Stimulated activated CD4-positive, alpha-beta T cell treated with anti-CD3 and anti-CD28 coated beads, TNF-alpha, amount 100 ng/mL, for 48 hours (primary cell): ENCODE data around the gene ZNF564.
"Not testable (repeated sequence)": the region's sequence is repeated elsewhere in the genome, so short reads cannot be mapped to it uniquely, and the experiment has no call there.

ENCODE experiments used
- DNase-seq, 3 donors: peaks; one replicate each; pipeline ENCODE4 v3.0.0-alpha.2; 2020; ENCODE audit warnings: low read depth in 3 of 3

ZNF564 gene

DNA sequence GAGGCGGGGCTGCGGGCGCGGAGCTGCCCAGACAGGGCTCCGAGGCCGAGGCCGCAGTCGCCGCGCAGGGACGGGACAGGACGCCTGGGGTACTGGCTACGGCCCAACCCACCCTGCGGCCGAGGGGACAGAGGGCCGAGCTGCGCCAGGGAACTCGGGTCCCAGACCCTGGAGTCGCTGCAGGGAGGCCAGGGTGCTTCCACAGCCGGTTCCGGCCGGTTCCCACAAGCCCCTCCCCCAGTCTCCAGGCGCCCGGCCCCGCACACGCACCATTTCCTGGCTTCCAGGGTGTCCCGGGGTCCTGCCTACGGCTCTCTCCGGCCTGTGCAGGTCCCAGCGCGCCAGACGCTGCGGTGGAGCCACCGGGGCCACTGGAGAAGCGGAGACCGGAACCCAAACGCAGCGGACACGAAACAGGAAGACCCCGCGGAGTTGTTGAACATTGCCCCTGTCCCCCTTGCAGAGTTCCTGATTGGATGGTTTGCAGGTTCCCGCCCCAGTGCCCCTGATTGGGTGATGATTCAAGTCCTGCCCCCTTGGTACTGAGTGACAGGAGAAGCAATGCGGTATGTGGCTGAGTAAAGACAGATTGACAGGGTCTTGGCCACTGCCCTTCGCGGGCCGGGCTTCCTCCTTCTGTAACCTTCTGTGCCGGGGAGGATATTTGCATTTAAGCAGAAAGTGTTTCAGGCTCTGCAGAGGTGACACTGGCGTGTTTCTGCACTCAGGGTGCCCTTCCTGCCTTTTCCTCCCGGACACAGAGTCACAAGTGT is at the start of gene ZNF564:
TSS of gene ZNF564 (minus strand) at position 423 of the 773 bp plus-strand sequence. CDS start at position 273, 150 bp downstream.
- peak; percentile 83 to 88 (median 84) for DNase-seq

DNA sequence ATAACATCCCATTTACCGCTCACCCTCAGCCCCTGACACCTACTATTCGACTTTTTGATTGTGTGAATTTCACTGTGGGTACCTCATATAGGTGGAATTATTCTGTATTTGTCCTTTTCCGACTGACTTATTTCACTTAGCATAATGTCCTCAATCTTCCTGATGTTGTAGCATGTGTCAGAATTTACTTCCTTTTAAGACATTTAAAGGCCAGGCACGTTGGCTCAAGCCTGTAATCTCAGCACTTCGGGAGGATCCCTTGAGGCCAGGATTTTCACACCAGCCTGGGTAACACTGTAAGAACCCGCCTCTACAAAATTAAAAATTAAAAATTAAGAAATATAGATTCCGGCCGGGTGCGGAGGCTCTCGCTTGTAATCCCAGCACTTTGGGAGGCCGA is 46.3 kb upstream of the ZNF564 start:
- DNase-seq: no peak

DNA sequence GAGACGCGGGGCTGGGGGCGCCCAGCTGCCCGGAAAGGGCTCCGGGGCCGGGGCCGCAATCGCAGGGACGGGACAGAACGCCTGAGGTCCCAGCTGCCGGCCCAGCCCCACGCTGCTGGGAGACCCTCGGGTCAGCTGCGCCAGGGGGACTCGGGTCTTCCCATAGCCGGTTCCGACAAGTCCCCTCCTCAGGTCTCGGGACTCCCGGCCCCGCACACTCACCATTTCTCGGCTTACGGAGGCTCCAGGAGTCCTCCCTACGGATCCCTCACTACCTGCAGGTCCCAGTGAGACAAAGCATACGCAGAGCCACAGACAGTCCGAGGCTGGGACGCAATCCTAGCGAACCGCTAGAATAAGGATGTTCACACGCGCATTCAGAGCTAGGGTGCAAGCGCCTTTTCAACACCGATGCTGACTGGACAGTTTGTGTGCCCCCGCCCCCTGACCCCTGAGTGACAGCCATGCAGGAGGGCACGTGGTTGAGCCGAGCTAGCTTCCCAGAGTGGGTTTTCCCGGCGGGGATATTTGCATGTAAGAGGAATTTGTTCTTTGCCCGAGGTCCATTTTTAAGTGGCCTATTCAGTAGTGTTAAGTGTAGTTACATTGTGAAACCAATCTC is 45.8 kb upstream of the ZNF564 start:
- no peak for DNase-seq

DNA sequence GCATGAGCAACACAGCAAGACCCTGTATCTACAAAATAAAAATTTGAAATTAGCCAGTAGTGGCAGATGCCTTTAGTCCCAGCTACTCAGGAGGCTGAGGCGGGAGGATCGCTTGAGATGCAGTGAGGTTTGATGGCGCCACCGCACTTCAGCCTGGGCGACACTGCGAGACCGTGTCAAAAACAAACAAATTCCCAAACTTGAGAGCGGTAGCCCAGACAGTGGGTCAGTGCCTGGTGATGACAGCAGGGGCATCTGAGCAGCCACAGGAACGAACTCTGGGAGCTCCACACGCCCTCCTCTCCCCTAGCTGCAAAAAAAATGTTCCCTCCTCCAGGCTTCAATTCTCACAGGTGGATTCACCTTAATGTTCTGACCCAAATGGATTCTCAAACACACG is 45.2 kb upstream of the ZNF564 start:
- DNase-seq: no peak

DNA sequence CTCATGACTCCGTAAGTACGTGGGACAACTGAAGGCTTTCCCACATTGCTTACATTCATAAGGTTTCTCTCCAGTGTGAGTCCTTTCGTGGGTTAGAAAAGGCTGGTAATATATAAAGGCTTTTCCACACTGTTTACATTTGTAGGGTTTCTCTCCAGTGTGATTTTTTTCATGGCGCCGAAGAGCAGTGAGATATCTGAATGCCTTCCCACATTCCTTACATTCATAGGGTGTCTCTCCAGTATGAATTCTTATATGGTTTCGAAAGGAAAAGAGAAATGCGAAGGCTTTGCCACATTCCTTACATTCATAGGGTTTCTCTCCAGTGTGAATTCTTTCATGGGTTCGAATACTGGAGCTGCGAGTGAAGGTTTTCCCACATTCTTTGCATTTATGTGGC is 29.8 kb upstream of the ZNF564 start:
- DNase-seq: no peak

DNA sequence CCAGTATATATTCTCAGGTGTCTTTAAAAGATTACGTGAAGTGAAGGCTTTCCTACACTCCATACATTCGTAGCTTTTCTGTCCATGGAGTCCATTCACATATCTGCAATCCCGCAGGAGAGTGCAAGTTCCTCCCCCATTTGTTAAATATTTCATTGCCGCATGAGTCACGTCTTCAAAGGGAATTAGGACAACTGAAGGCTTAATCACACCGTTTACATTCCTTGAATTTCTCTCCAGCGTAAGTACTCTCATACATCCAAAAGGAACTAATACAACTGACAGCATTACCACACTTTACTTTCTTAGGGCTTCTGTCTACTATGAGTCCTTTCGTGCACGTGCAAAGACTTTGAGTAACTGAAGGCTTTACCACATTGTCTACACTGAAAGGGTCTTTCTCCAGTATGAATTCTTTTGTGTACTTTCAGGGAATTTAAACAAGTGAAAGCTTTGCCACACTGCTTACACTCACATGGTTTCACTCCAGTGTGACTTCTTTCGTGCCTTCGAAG is 29.0 kb upstream of the ZNF564 start:
- DNase-seq: no peak

DNA sequence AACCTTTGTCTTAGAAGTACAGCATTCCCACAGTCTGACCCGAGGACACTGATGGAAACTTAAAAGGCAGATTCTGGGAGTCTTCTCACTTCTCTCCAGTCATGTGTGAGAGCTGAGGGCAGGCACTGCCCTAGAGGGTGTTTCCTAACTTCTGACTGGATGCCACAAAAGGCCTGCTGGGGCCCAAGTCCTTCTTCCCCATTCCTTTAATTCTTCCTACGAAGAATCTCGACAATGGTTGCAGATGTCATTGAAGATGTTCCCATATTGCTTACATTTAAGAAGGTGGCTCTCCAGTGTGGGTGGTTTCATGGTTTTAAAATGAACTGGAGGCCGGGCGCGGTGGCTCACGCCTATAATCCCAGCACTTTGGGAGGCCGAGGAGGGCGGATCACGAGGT is 27.4 kb upstream of the ZNF564 start:
- DNase-seq: no peak

DNA sequence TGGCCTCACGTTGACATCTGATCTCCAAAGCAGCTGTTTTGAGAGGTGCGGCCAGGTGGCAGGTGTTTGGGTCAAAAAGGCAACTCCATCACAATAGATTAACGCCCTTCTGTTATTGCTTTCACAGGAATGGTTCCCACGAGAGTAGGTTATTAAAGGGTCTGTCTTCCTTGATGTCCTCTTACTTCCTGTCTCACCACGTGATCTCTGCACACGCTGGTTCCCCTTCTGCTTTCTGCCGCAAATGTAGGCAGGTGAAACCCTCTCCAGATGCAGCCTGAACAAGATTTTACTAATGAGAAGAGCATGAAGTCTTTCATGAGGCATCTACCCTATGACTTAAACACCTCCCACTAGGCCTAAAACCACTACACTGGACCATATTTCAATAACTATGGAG is 22.8 kb upstream of the ZNF564 start:
- no peak for DNase-seq

DNA sequence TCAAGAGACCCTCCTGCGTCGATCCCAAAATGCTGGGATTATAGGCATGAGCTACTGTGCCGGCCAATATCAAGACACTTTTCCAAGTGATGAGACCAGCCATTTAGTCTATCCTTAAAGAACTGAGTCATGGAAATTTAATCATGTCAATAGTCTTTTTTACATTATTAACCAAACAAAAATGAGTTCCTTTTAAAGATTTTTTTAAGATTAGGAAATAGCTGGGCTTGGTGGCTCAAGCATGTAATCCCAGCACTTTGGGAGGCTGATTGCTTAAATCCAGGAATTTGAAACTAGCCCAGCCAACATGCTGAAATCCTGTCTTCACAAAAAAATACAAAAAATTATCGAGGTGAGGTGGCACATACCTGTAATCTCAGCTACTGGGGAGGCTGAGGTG is 16.7 kb upstream of the ZNF564 start:
- no peak for DNase-seq

DNA sequence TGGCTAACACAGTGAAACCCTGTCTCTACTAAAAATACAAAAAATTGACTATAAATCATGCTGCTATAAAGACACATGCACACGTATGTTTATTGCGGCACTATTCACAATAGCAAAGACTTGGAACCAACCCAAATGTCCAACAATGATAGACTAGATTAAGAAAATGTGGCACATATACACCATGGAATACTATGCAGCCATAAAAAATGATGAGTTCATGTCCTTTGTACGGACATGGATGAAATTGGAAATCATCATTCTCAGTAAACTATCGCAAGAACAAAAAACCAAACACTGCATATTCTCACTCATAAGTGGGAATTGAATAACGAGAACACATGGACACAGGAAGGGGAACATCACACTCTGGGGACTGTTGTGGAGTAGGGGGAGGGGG is 15.1 kb upstream of the ZNF564 start:
- DNase-seq: not testable (repeated sequence)

DNA sequence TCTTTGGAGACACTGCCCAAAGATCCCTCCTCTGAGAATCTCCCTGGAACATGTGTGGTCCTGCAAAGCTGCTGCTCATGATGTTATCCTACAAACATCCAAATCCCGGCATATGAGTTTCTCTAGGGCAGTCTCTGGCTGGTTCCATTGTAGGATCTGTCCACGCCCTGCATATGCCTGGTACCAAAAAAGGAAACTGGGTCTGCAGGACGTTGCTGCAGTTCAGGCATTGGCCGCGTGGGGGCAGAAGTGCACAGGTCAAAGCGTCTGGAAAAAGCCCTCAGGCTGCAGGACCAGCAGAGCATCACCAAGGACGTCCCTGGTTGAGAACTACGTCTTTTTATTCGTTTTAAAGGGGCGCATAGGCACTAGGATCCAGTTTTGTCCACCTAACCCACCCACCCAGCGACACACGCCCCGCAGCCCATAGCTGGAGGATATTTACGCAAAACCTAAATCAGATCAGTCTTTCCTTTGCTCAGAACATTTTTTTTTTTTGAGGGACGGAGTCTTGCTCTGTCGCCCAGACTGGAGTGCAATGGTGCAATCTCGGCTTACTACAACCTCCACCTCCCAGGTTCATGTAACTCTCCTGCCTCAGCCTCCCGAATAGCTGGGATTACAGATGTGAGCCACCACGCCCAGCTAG is 12.9 kb upstream of the ZNF564 start:
- peak; percentile 85 to 90 (median 88) for DNase-seq

DNA sequence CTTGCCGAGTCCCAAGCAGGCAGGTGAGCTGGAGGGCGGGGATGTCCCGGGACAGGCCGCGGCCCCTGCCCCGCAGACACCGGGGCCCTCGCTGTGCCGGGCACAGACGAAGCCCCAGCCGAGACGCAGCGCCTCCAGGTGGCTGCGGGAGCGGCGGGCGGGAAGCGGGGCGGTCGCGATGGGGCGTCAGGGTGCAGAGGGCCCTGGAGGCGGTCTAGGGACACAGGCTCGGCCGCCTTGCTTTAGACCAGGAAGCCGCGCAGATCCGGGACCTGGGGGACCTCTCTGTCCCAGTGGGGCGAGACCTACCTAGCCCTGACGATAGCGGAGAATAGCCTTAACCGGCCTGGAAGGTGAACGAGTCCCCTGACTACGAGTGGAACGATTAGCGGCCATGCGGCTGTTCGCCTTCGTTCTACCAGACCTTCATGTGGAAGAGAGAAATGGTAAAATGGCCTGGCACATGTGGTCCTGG is 4.2 kb upstream of the ZNF564 start:
- no peak for DNase-seq

DNA sequence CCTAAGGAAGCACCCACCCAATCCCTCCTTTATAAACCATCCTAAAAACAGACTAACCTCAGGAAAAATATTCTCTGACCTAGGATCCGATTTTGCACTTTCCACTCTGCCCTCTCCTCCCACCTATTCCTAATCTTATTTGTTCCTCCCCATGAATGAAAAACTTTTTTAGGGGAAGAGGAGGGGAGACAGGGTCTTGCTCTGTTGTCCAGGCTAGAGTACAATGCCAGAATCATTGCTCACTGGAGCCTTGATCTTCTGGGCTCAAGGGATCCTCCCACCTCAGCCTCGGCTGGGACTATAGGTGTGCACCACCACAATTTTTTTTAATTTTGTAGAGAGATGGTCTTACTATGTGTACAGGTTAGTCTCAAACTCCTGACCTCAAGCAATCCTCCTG is 4.4 kb downstream of the ZNF564 start:
- DNase-seq: no peak

DNA sequence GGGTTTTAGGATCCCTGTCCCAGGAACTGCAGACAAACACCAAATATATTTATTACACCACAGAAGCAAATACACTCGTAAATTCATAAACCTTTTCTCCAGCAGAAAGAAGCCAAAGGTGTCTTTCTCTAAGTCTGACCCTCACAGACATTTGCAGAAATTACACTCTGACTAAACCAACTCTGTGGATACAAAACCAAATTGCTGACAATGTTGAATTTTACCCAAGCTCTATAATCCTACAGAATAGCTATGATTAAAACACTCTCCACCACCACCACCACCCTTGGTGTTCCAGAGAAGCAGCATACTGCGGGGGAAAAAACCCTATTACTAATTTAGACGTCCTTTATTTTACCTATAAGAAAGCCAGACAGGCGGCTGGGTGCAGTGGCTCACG is 5.2 kb downstream of the ZNF564 start:
- no peak for DNase-seq

DNA sequence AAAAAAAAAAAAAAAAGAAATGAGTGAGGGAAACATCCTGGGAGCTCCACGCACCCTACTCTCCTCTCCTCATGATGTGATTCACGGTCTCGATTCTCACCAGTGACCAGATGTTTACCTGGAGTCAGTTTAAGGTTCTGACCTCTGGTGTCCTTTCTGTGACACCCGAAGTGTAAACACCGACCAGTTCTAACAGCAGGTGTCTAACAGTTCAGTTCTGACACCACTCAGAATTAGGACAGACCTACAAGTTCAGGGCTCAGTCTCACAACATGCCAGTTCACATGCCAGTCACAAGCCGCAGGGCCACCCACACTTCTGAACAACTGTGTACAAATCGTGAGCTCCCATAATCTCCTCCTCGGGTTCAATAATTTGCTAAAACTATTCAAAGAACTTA is 6.0 kb downstream of the ZNF564 start:
- no peak for DNase-seq

DNA sequence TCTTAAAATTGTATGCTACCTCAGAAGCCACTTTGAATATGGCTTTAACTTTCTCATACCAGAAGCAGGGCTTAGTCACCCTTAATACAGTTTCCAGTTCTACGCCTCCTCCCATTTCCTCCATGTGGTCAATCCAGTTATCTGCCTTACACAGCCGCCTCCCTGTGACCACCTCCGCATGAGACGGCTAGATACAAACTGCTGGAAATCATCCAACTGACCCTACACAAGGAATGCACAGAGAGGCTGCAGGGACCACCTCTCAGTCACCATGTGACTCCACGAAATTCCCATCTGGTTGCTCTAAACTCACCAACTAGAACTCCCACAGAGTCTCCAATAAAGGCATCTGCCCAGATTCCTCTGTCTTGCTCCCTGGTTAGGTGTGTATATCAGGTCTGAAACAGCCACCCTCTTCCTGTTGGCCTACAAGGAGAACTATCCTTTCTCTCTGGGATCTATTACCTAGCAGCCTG is 6.8 kb downstream of the ZNF564 start:
- no peak for DNase-seq

DNA sequence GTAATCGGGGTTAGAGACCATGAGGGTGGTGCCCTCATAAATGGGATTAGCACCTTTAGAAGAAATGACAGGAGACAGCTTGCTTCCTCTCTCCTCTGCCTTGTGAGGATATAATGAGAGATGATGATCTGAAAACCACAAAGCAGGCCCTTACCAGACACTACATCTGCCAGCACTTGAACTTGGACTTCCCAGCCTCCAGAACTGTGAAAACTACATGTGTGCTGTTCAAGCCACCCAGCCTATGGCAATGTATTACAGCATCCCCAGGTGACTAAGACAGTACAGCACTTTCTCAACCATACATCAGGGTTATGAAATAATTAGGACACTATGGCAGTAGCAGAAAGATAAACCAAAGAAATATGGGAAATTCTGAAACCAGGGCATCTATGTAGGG is 7.4 kb downstream of the ZNF564 start:
- no peak for DNase-seq

DNA sequence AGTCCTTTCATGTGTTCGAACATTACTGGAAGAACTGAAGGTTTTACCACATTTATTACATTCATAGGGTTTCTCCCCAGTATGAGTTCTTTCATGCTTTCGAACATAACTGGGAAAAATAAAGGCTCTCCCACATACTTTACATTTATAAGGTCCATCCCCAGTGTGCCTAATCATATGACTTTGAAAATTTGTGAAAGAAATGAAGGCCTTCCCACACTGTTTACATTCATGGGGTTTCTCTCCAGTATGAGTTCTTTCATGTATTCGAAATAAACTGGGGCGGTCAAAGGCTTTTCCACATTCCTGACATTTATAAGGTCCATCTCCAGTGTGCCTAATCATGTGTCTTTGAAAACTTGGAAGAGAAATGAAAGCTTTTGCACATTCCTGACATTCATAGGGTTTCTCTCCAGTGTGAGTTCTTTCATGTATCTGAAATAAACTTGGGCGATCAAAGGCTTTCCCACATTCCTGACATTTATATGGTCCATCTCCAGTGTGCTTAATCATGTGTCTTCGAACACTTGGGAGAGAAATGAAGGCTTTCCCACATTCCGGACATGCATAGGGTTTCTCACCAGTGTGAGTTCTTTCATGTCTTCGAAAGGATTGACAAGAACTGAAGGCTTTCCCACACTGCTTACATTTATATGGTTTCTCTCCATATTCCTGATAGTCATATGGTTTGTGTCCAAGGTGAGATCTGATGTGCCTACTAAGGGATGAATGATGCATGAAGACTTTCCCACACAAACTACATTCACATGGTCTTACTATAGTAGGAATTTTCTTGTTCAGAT is 24.0 kb downstream of the ZNF564 start:
- DNase-seq: no peak

DNA sequence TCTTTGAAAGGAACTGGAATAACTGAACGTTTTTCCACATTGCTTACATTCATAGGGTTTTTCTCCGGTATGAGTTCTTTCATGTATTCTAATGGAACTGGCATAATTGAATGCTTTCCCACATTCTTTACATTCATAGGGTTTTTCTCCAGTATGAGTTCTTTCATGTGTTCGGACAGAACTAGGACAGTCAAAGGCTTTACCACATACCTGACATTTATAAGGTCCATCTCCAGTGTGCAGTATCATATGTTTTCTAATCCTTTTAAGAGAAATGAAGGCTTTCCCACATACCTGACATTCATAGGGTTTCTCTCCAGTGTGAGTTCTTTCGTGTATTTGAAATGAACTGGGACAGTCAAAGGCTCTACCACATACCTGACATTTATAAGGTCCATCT is 24.7 kb downstream of the ZNF564 start:
- DNase-seq: no peak

DNA sequence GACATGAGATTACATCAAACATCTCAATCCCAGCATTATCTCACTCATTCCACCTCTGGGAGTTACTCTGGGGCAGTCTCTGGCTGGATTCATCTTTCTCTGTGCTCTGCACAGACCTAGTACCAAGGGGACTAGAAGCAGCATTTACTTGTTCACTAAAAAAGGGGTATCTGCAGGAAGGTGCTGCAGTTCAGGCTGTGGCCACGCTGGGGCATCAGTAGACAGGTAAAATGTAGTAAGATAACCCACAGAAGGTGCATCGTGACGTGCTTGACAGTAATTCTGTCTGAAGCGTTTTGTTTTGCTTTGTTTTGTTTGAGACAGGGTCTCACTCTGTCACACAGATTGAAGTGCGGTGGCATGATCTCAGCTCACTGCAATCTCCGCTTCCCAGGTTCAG is 29.3 kb downstream of the ZNF564 start:
- DNase-seq: no peak

DNA sequence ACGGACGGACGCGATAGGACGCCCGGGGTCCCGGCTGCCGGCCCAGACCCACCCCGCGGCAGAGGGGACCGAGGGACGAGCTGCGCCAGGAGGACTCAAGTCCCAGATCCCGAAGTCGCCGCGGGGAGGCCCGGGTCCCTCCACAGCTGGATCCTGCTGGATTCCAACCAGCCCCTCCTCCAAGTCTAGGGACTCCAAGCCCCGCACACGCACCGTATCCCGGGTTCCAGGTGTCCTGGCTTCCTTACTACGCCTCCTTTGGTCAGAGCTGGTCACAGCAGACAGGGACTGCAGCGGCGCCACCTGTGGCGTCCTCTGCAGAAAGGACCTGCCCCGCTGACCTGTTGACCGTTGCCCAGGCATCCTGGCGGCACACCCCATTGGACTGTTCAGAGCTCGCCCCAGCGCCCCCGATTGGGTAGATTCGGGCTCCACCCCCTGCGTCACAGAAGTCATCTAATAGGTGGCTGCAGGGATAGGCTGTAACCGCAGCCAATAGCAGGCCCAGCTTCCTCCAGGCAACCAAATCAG is 37.7 kb downstream of the ZNF564 start:
- no peak for DNase-seq

DNA sequence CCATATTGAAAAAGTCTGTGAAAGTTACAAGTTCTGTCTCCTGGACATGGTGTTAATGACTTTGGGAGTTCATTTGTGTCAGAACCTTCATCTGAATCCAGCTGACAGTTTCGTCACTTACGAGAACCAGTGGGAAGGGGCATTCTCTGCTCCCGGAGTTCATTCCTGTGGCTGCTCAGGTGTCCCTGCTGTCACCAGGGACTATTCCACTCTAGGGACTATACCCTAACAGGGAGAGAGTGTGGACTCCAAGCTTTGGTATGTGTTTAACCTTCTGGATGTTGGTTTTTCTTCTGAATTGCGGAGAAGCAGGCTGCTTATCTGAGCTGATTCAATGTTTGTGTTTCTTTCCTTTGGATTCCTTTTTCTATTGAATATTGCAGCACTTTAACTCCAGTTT is 54.2 kb downstream of the ZNF564 start:
- no peak for DNase-seq
